Renal cortical epithelial cell (primary cell): ENCODE data around the gene PRIM2. TPM values are rescaled to one million over a fixed set of nuclear protein-coding genes. Genes with fewer than 3 reads are reported as not detected.
"Not testable (repeated sequence)": the region's sequence is repeated elsewhere in the genome, so short reads cannot be mapped to it uniquely, and the experiment has no call there.

Source experiments
- DNase-seq: peaks from one replicate; pipeline ENCODE4 v3.0.0-alpha.2; 2011; ENCODE audit warnings: low read depth
- total RNA-seq: library from RNA; depleted of rRNA; stranded (reverse); fragments of >200 nt; gene quantifications from 2 replicates; pipeline ENCODE4 v1.2.3, GENCODE V29; 2014

The PRIM2 gene
- total RNA-seq, 1 donor from 2014 or later, result 13.9 TPM

- not testable (repeated sequence) for DNase-seq
Measured at GRCh38 chr6:57362340-57362739, 44.9 kb downstream of the PRIM2 start.

GRCh38 chr6:57365076-57365583 is 47.7 kb downstream of the PRIM2 start:
- not testable (repeated sequence) for DNase-seq

GRCh38 chr6:57368965-57369731 is 51.7 kb downstream of the PRIM2 start:
- not testable (repeated sequence) for DNase-seq

GRCh38 chr6:57371779-57372178 is 54.3 kb downstream of the PRIM2 start:
- not testable (repeated sequence) for DNase-seq

- not testable (repeated sequence) for DNase-seq
Measured at GRCh38 chr6:57374764-57375163, 57.3 kb downstream of the PRIM2 start.

- not testable (repeated sequence) for DNase-seq
Measured at GRCh38 chr6:57376083-57376482, 58.7 kb downstream of the PRIM2 start.

- not testable (repeated sequence) for DNase-seq
Measured at GRCh38 chr6:57389038-57389592, 71.7 kb downstream of the PRIM2 start.

- DNase-seq, result not testable (repeated sequence)
Measured at GRCh38 chr6:57390818-57391217, 73.4 kb downstream of the PRIM2 start.

- DNase-seq, result not testable (repeated sequence)
Measured at GRCh38 chr6:57392047-57392446, 74.6 kb downstream of the PRIM2 start.

- peak; percentile 56 for DNase-seq
Measured at GRCh38 chr6:57419341-57419740, 101.9 kb downstream of the PRIM2 start.

- no peak for DNase-seq
Measured at GRCh38 chr6:57421503-57421902, 104.1 kb downstream of the PRIM2 start.

- DNase-seq, result no peak
Measured at GRCh38 chr6:57423468-57423867, 106.0 kb downstream of the PRIM2 start.

- not testable (repeated sequence) for DNase-seq
Measured at GRCh38 chr6:57431742-57432141, 114.3 kb downstream of the PRIM2 start.

GRCh38 chr6:57432157-57432556 is 114.7 kb downstream of the PRIM2 start:
- no peak for DNase-seq

- DNase-seq, result no peak
Measured at GRCh38 chr6:57432919-57433684, 115.7 kb downstream of the PRIM2 start.

- not testable (repeated sequence) for DNase-seq
Measured at GRCh38 chr6:57433790-57434189, 116.4 kb downstream of the PRIM2 start.

- DNase-seq, result no peak
Measured at GRCh38 chr6:57434944-57435343, 117.5 kb downstream of the PRIM2 start.

- DNase-seq, result no peak
Measured at GRCh38 chr6:57435475-57436160, 118.2 kb downstream of the PRIM2 start.

- DNase-seq, result not testable (repeated sequence)
Measured at GRCh38 chr6:57440735-57441134, 123.3 kb downstream of the PRIM2 start.

GRCh38 chr6:57442133-57442532 is 124.7 kb downstream of the PRIM2 start:
- peak; percentile 18 for DNase-seq

- DNase-seq, result not testable (repeated sequence)
Measured at GRCh38 chr6:57443181-57443580, 125.8 kb downstream of the PRIM2 start.

- not testable (repeated sequence) for DNase-seq
Measured at GRCh38 chr6:57444787-57445186, 127.4 kb downstream of the PRIM2 start.
